Upper lobe of left lung (tissue), 4 donors: ENCODE results near the gene KCNJ15.

Source experiments
- CTCF ChIP-seq, 6 experiments: fragments of 450-650 bp in 4 of 6; fragments of 200-600 bp in 2 of 6; sonication (generic) in 2 of 6; IDR thresholded peaks; one replicate each; pipeline ENCODE4 v1.5.1; 2016 to 2019; ENCODE audit warnings: antibody characterized with exemption in 6 of 6
- EP300 ChIP-seq, 4 donors: sonication (generic); formaldehyde crosslinking; IDR thresholded peaks; one replicate each; pipeline ENCODE4 v1.5.1; 2017; ENCODE audit warnings: antibody characterized with exemption in 4 of 4, control low read depth in 2 of 4
- POLR2A ChIP-seq, 4 donors: fragments of 450-650 bp; IDR thresholded peaks; one replicate each; pipeline ENCODE4 v1.5.1; 2016 to 2017; ENCODE audit warnings: antibody characterized with exemption in 4 of 4, mild to moderate bottlenecking in 2 of 4

- TF ChIP-seq POLR2A (IDR thresholded peaks at IDR 0.05): no peak
- no peak for TF ChIP-seq CTCF (IDR thresholded peaks at IDR 0.05)
- no peak for TF ChIP-seq EP300 (IDR thresholded peaks at IDR 0.05)
Observed at GRCh38 chr21:38325216-38325615, 68.4 kb downstream of the KCNJ15 start.
